WTC11 (cell line): ENCODE measurements around the gene CLEC20A. TPM values are rescaled to one million over a fixed set of nuclear protein-coding genes. Genes with fewer than 3 reads are reported as not detected.

Experiments used
- ATAC-seq: fragments of 200-7000 bp; cut with Tn5 transposase; 2 replicates; pipeline ENCODE4 v1.10.0; 2021; ENCODE audit warnings: mild to moderate bottlenecking, moderate library complexity
- CTCF ChIA-PET: fragments of 300-600 bp; sonication (Branson Sonifier 250); formaldehyde crosslinking; loops from one replicate; lab custom pipeline; 2021; ENCODE audit warnings: antibody characterized with exemption; lab: Charles Lee
- POLR2A ChIA-PET: fragments of 350-600 bp; sonication (Branson Sonifier 250); formaldehyde crosslinking; loops from one replicate; lab custom pipeline; 2021; ENCODE audit warnings: antibody characterized with exemption; lab: Charles Lee
- DNase-seq: peaks from one replicate; pipeline ENCODE4 v3.0.0; 2021; ENCODE audit warnings: low spot score
- H3K27ac Mint-ChIP-seq: 2 replicates; pipeline ENCODE4 v1.8.0; 2021; ENCODE audit warnings: mixed read lengths
- H3K27me3 Mint-ChIP-seq: 2 replicates; pipeline ENCODE4 v1.8.0; 2021; ENCODE audit warnings: low read depth, mild to moderate bottlenecking, moderate library complexity, mixed read lengths
- H3K36me3 Mint-ChIP-seq: 2 replicates; pipeline ENCODE4 v1.8.0; 2021; ENCODE audit warnings: mixed read lengths
- H3K4me1 Mint-ChIP-seq: 2 replicates; pipeline ENCODE4 v1.8.0; 2022; ENCODE audit warnings: mixed read lengths
- H3K4me3 Mint-ChIP-seq: 2 replicates; pipeline ENCODE4 v1.8.0; 2021; ENCODE audit warnings: mild to moderate bottlenecking, moderate library complexity, mixed read lengths
- H3K9me3 Mint-ChIP-seq: 2 replicates; pipeline ENCODE4 v1.8.0; 2021; ENCODE audit warnings: mixed read lengths
- CBFB ChIP-seq: sonication (generic); formaldehyde crosslinking; IDR thresholded peaks from 2 replicates; pipeline ENCODE4 v1.8.1; 2022; ENCODE audit warnings: mild to moderate bottlenecking, low read depth, missing genetic modification reagents
- E2F5 ChIP-seq: sonication (generic); formaldehyde crosslinking; IDR thresholded peaks from 2 replicates; pipeline ENCODE4 v1.8.1; 2022; ENCODE audit warnings: mild to moderate bottlenecking, moderate library complexity, missing genetic modification reagents
- ELF4 ChIP-seq: sonication (generic); formaldehyde crosslinking; IDR thresholded peaks from 2 replicates; pipeline ENCODE4 v1.8.1; 2022; ENCODE audit warnings: low read depth, mild to moderate bottlenecking, moderate library complexity, missing genetic modification reagents
- EMX1 ChIP-seq: fragments of 250-450 bp; sonication (Bioruptor Pico); IDR thresholded peaks from 2 replicates; pipeline ENCODE4 v1.8.0; 2021; ENCODE audit warnings: mild to moderate bottlenecking
- ESRRA ChIP-seq: sonication (generic); formaldehyde crosslinking; IDR thresholded peaks from 2 replicates; pipeline ENCODE4 v1.8.1; 2022; ENCODE audit warnings: mild to moderate bottlenecking, missing genetic modification reagents, borderline replicate concordance
- FOXP1 ChIP-seq: sonication (generic); formaldehyde crosslinking; IDR thresholded peaks from 2 replicates; pipeline ENCODE4 v1.8.0; 2022; ENCODE audit warnings: missing genetic modification reagents, mild to moderate bottlenecking, moderate library complexity, borderline replicate concordance
- HMGA2 ChIP-seq: fragments of 250-450 bp; sonication (Bioruptor Pico); IDR thresholded peaks from 2 replicates; pipeline ENCODE4 v1.4.0; 2021; ENCODE audit warnings: mild to moderate bottlenecking, moderate library complexity
- HMGXB4 ChIP-seq: sonication (generic); formaldehyde crosslinking; IDR thresholded peaks from 2 replicates; pipeline ENCODE4 v1.8.1; 2023; ENCODE audit warnings: mild to moderate bottlenecking, moderate library complexity, missing genetic modification reagents
- IRF1 ChIP-seq: sonication (generic); formaldehyde crosslinking; IDR thresholded peaks from 2 replicates; pipeline ENCODE4 v1.8.0; 2023; ENCODE audit warnings: missing genetic modification reagents
- JAZF1 ChIP-seq: fragments of 250-450 bp; sonication (Bioruptor Pico); IDR thresholded peaks from 2 replicates; pipeline ENCODE4 v1.9.0; 2021; ENCODE audit warnings: moderate library complexity, mild to moderate bottlenecking, inconsistent platforms
- MYBL2 ChIP-seq: sonication (generic); formaldehyde crosslinking; IDR thresholded peaks from 2 replicates; pipeline ENCODE4 v1.8.1; 2023; ENCODE audit warnings: mild to moderate bottlenecking, moderate library complexity, missing genetic modification reagents
- NR2C2 ChIP-seq: sonication (generic); formaldehyde crosslinking; IDR thresholded peaks from 2 replicates; pipeline ENCODE4 v1.8.0; 2022; ENCODE audit warnings: mild to moderate bottlenecking, missing genetic modification reagents
- SMAD4 ChIP-seq: sonication (generic); formaldehyde crosslinking; IDR thresholded peaks from 2 replicates; pipeline ENCODE4 v1.8.0; 2022; ENCODE audit warnings: mild to moderate bottlenecking, missing genetic modification reagents
- SOX15 ChIP-seq: fragments of 250-450 bp; sonication (Bioruptor Pico); IDR thresholded peaks from 2 replicates; pipeline ENCODE4 v1.9.0; 2021; ENCODE audit warnings: mild to moderate bottlenecking
- STAT6 ChIP-seq: sonication (generic); formaldehyde crosslinking; conservative IDR thresholded peaks from 2 replicates; pipeline ENCODE4 v1.8.1; 2023; ENCODE audit warnings: mild to moderate bottlenecking, low read depth, missing genetic modification reagents, moderate library complexity
- TEAD1 ChIP-seq: sonication (generic); formaldehyde crosslinking; IDR thresholded peaks from 2 replicates; pipeline ENCODE4 v1.8.0; 2022; ENCODE audit warnings: mild to moderate bottlenecking, missing genetic modification reagents
- ZBTB21 ChIP-seq: sonication (generic); formaldehyde crosslinking; IDR thresholded peaks from 2 replicates; pipeline ENCODE4 v1.8.1; 2023; ENCODE audit warnings: mild to moderate bottlenecking, missing genetic modification reagents, borderline replicate concordance
- ZNF317 ChIP-seq: sonication (generic); formaldehyde crosslinking; IDR thresholded peaks from 2 replicates; pipeline ENCODE4 v1.8.1; 2023; ENCODE audit warnings: low read depth, mild to moderate bottlenecking, moderate library complexity, missing genetic modification reagents, borderline replicate concordance
- total RNA-seq: library from RNA; stranded (reverse); gene quantifications from 3 replicates; pipeline ENCODE4 v1.2.3, GENCODE V29; 2021
- TF ChIP-seq, protein P1 (sequence below): fragments of 250-450 bp; sonication (Bioruptor Pico); conservative IDR thresholded peaks from 2 replicates; pipeline ENCODE4 v1.9.0; 2021; ENCODE audit warnings: mild to moderate bottlenecking
- TF ChIP-seq, protein P2 (sequence below): fragments of 200-600 bp; IDR thresholded peaks from 2 replicates; pipeline ENCODE4 v1.8.0; 2022; ENCODE audit warnings: antibody characterized with exemption

The CLEC20A gene
- total RNA-seq, 1 experiment from 2014 or later = not detected

GRCh38 chr1:178458203-178458602 lies 38.6 kb downstream of the CLEC20A start (continued):
- TF ChIP-seq HMGXB4 (no peak), HMGA2 (CRISPR knock-in tag) (no peak), ELF4 (CRISPR knock-in tag) (no peak), TEAD1 (CRISPR knock-in tag) (no peak)
- TF ChIP-seq, protein P1, sequence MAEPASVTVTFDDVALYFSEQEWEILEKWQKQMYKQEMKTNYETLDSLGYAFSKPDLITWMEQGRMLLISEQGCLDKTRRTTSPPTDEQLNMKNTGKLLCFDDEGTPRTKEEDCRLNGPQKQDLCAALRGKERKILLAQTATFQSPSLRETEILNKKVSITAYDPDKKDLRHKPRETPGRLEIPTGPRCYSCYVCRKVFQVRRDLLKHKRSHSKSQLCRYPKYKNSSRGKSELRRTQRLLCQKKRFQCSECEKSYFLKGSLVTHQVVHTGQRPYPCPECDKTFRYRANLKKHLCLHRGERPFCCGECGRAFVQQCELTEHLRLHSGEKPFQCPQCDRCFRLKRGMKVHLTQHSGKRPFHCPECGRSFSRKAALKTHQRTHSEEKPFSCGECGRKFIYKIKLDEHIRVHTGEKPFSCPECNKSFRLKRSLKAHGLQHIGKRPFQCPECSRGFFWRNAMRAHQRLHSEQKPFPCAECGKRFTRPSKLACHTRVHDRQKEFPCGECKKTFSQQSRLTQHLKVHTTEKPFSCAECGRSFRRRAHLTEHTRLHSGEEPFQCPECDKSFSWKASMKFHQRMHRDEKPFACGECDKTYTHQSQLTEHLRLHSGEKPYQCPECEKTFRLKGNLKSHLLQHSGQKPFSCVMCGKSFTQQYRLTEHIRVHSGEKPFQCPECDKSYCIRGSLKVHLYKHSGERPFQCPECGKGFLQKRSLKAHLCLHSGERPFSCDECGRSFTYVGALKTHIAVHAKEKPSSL (CRISPR knock-in tag) = no peak

GRCh38 chr1:178457651-178458050 lies 39.1 kb downstream of the CLEC20A start:
- Mint-ChIP-seq H3K36me3 (peaks cover 18% of the 10 kb centered on the region; the same call in 1 of the 2 replicates), H3K9me3 (no peaks in the 10 kb centered on the region)
- no peak for ATAC-seq
- no peak for DNase-seq
- no peak for TF ChIP-seq CBFB
- TF ChIP-seq STAT6 (CRISPR knock-in tag) = no peak
- no peak for TF ChIP-seq SMAD4 (CRISPR knock-in tag)
- no peak for TF ChIP-seq EMX1 (CRISPR knock-in tag)
- no peak for TF ChIP-seq SOX15 (CRISPR knock-in tag)
- TF ChIP-seq ESRRA (CRISPR knock-in tag) = no peak
- TF ChIP-seq JAZF1 (CRISPR knock-in tag) = no peak
- TF ChIP-seq FOXP1 (CRISPR knock-in tag) = no peak
- TF ChIP-seq, protein P2, sequence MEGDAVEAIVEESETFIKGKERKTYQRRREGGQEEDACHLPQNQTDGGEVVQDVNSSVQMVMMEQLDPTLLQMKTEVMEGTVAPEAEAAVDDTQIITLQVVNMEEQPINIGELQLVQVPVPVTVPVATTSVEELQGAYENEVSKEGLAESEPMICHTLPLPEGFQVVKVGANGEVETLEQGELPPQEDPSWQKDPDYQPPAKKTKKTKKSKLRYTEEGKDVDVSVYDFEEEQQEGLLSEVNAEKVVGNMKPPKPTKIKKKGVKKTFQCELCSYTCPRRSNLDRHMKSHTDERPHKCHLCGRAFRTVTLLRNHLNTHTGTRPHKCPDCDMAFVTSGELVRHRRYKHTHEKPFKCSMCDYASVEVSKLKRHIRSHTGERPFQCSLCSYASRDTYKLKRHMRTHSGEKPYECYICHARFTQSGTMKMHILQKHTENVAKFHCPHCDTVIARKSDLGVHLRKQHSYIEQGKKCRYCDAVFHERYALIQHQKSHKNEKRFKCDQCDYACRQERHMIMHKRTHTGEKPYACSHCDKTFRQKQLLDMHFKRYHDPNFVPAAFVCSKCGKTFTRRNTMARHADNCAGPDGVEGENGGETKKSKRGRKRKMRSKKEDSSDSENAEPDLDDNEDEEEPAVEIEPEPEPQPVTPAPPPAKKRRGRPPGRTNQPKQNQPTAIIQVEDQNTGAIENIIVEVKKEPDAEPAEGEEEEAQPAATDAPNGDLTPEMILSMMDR = no peak
- no peak for TF ChIP-seq E2F5 (CRISPR knock-in tag)
- TF ChIP-seq IRF1 (CRISPR knock-in tag) = no peak
- no peak for TF ChIP-seq MYBL2 (CRISPR knock-in tag)
- TF ChIP-seq ZNF317 (CRISPR knock-in tag) = no peak
- TF ChIP-seq ZBTB21 = no peak
- TF ChIP-seq NR2C2 (CRISPR knock-in tag) = no peak
- TF ChIP-seq, all 79 proteins: peak for 0
- CTCF ChIA-PET = no interaction called here
- H3K4me1 Mint-ChIP-seq = peaks cover 10% of the 10 kb centered on the region
- no peak overlapping the region for H3K27ac Mint-ChIP-seq
- H3K4me3 Mint-ChIP-seq = no peak overlapping the region
- POLR2A ChIA-PET = no interaction called here
- no peaks in the 10 kb centered on the region for H3K27me3 Mint-ChIP-seq
